Cardiac fibroblast (primary cell): ENCODE measurements around the gene FAAP100.

Experiments
- DNase-seq, 2 donors: peaks; one replicate each; pipeline versions ENCODE4 v3.0.0 to v3.0.0-alpha.2; 2010; ENCODE audit warnings: low read depth in 2 of 2
- H3K4me3 ChIP-seq, 2 donors: replicated peaks in 1 of 2; 1 replicate in 1 of 2; 2 replicates in 1 of 2; pipeline ENCODE4 v1.5.1; 2011; ENCODE audit warnings: low read depth in 2 of 2, low read length in 2 of 2, mild to moderate bottlenecking in 2 of 2, moderate library complexity in 1 of 2
- TF ChIP-seq, protein P1 (sequence below): IDR thresholded peaks from one replicate; pipeline ENCODE4 v1.5.1; 2011; ENCODE audit warnings: low read depth, mild to moderate bottlenecking, low read length, inconsistent platforms

FAAP100 gene

DNA sequence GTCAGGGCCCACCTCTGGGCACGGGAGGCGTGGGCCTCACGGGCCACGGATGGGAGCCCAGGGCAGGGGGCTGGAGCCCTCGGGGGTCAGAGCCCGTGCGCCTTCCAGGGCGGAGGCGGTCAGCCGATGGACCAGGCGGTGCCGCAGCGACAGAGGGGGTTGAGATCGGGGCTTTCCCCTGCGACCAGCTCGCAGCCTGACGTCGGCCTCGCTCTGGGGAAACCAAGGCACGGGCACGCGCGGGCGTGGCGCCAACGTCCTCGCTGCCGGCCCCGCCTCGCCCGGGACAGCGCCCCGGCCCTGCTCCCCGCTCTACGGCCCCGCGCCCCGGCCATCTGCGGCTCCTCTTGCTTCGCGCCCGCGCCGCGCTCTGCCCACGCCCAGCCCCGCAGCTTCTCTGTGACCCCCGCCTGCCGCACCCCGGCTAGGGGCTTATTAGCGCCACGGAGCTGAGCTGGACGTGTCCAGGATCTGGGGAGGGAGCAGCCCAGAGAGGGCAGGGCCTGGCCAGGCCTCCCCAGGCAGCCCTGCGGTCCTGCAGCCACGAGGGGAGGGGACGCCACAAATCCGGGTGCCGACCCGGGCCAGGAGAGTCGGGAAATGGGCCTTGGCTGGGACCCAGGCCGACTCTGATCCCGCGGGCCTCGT, 53.1 kb downstream of the FAAP100 start:
- DNase-seq: no peak
- H3K4me3 ChIP-seq: no peak overlapping the region
- TF ChIP-seq, protein P1, sequence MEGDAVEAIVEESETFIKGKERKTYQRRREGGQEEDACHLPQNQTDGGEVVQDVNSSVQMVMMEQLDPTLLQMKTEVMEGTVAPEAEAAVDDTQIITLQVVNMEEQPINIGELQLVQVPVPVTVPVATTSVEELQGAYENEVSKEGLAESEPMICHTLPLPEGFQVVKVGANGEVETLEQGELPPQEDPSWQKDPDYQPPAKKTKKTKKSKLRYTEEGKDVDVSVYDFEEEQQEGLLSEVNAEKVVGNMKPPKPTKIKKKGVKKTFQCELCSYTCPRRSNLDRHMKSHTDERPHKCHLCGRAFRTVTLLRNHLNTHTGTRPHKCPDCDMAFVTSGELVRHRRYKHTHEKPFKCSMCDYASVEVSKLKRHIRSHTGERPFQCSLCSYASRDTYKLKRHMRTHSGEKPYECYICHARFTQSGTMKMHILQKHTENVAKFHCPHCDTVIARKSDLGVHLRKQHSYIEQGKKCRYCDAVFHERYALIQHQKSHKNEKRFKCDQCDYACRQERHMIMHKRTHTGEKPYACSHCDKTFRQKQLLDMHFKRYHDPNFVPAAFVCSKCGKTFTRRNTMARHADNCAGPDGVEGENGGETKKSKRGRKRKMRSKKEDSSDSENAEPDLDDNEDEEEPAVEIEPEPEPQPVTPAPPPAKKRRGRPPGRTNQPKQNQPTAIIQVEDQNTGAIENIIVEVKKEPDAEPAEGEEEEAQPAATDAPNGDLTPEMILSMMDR: no peak

DNA sequence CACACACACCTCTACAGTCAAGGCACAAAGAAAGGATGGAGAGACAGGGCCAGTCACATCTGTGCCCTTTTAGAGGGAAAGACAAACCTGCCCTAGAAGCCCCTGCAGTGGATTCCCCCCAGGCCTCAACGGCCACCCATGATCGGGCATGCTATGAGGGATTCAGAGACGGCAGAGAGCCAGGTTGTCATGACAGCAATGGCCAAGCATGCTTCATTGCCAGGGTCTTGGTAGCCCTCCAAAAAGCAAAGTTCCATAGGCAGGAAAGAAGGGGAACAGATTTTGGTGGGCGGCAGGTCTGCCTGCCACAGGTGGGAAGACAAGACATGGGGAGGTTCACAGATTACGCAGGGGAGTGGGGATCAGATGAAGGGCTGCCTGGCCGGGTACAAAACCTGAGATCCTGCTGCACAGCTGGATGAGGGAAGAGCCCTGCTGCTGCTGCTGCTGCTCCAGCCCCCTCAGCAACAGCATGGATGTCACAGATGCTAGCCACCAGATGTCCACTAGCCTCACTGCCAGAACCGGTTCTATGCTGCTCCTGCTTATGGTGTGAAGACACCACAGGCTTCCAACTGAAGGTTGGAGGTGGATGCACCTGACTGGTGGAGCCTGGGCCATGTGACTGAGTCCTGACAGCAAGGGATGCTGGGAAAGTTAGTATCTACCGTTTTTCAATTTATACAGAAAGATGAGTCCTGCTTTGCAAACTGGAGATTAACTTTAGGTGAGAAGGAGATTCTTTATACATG, 57.4 kb downstream of the FAAP100 start:
- TF ChIP-seq, protein P1: no peak
- H3K4me3 ChIP-seq: no peak overlapping the region
- no peak for DNase-seq

DNA sequence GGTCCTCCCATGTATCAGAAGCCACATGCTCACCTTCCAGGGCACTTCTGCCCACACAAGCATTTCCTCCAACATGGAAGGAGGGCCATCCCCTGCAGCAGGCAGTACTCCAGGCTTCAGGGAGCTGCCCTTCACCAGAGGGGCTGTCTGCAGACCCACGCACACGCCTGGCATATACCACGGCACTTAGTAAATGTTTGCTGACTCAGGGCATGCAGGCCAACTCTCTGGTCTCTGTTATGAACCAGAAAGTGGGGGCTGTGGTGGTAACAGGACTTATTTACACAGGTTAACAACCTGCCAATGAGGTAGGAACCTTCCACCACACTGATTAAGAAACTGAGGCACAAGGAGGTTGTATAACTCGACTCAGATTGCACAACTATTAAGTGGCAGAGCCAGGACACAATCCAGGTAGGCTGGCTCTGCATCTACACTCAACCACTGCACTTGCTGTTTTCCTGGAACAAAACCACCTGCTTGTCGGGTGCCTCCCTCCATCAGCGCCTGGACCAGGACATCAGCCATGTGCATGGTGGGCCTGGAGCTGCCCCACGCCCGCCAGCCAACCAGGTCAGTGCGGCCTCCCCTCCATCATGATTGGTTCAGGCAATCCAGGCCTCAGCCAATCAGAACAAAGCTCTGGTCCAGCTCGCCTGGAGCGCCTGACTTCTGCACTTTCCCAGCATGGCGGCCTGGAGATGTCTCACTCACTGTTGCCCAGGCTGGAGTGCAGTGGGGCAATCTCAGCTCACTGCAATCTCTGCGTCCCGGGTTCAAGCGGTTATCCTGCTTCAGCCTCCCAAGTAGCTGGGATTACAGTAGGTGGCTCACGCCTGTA, 58.7 kb downstream of the FAAP100 start:
- no peak overlapping the region for H3K4me3 ChIP-seq
- TF ChIP-seq, protein P1: no peak
- no peak for DNase-seq

DNA sequence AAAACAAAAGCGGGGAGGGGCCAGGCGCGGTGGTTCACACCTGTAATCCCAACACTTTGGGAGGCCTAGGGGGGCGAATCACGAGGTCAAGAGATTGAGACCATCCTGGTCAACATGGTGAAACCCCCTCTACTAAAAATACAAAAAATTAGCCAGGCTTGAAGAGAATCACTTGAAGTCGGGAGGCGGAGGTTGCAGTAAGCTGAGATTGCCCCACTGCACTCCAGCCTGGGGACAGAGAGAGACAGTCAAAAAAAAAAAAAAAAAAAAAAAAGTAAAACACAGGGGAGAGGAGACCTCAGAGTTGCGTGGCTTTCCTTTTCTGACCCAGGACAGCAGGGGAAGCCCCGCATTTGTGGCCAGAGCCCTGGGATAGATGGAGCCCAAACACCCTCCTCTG, 59.4 kb downstream of the FAAP100 start:
- H3K4me3 ChIP-seq: no peak overlapping the region
- DNase-seq: no peak
- TF ChIP-seq, protein P1: no peak

DNA sequence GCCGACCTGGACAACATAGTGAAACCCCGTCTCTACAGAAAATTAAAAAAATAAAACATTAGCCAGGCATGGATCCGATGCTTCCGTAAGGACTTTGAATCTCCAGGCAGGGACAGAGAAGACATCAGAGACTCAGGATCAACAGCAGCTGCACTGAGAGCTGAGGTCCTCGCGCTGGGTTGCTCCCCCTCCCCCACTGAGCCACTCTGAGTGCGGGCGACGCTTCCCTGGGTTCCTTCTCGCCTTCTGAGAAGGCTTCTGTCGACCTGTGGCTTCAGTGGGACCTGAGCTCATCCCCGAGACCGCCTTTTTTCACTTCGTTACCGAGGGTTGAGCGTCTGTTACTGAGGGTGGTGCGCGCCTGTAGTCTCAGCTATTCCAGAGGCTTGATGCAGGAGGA, 60.0 kb downstream of the FAAP100 start:
- DNase-seq: no peak
- TF ChIP-seq, protein P1: no peak
- H3K4me3 ChIP-seq: no peak overlapping the region

DNA sequence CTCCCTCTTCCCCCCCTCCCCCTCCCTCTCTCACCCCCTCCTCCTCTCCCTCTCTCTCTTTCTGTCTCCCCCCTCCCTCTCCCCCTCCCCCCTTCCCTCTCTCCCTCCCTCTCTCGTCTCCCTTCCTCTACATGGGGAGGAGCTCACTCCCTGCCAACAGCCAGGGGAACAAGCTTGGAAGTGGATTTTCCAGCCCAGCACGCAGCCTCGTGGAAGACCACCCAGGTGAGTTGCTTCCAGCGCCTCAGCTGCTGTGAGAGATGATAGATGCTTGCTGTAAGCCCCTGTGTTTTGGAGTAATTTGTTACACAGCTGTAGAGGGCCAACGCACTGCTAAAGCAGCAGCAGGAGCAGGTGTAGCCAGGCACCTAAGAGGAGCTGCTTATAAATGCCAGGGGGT, 60.4 kb downstream of the FAAP100 start:
- no peak for DNase-seq
- TF ChIP-seq, protein P1: no peak
- no peak overlapping the region for H3K4me3 ChIP-seq
